Measurements from ENCODE around the gene ACAD8.
"Not testable (repeated sequence)": the region's sequence is repeated elsewhere in the genome, so short reads cannot be mapped to it uniquely, and the experiment has no call there.

The ACAD8 gene

GRCh38 chr11:134240592-134240991 is 12.8 kb upstream of the ACAD8 start:
- no peak for DNase-seq (ENCODE audit: low read depth, low spot score)

GRCh38 chr11:134242376-134242775 is 11.0 kb upstream of the ACAD8 start:
- DNase-seq (ENCODE audit: low read depth, low spot score) = no peak

- no peak for DNase-seq (ENCODE audit: low read depth, low spot score)
Measured at GRCh38 chr11:134243913-134244312, 9.5 kb upstream of the ACAD8 start.

GRCh38 chr11:134244593-134244992 is 8.8 kb upstream of the ACAD8 start:
- no peak for DNase-seq (ENCODE audit: low read depth, low spot score)

GRCh38 chr11:134245434-134245833 is 7.9 kb upstream of the ACAD8 start:
- DNase-seq (ENCODE audit: low read depth, low spot score) = no peak

- DNase-seq (ENCODE audit: low read depth, low spot score) = no peak
Measured at GRCh38 chr11:134246100-134246499, 7.3 kb upstream of the ACAD8 start.

- no peak for DNase-seq (ENCODE audit: low read depth, low spot score)
Measured at GRCh38 chr11:134246678-134247077, 6.7 kb upstream of the ACAD8 start.

GRCh38 chr11:134248910-134249480 is 4.4 kb upstream of the ACAD8 start:
- DNase-seq (ENCODE audit: low read depth, low spot score) = no peak

- no peak for DNase-seq (ENCODE audit: low read depth, low spot score)
Measured at GRCh38 chr11:134250246-134250645, 3.1 kb upstream of the ACAD8 start.

GRCh38 chr11:134250675-134251074 is 2.7 kb upstream of the ACAD8 start:
- DNase-seq (ENCODE audit: low read depth, low spot score) = no peak

- no peak for DNase-seq (ENCODE audit: low read depth, low spot score)
Measured at GRCh38 chr11:134252346-134253187, 801 bp upstream of the ACAD8 start.

- DNase-seq (ENCODE audit: low read depth, low spot score) = no peak
Measured at GRCh38 chr11:134254433-134255183, 1.2 kb downstream of the ACAD8 start.

GRCh38 chr11:134255184-134255561 is 1.8 kb downstream of the ACAD8 start:
- DNase-seq (ENCODE audit: low read depth, low spot score) = not testable (repeated sequence)

- DNase-seq (ENCODE audit: low read depth, low spot score) = no peak
Measured at GRCh38 chr11:134257101-134257500, 3.7 kb downstream of the ACAD8 start.

- no peak for DNase-seq (ENCODE audit: low read depth, low spot score)
Measured at GRCh38 chr11:134258577-134258976, 5.2 kb downstream of the ACAD8 start.

- DNase-seq (ENCODE audit: low read depth, low spot score) = no peak
Measured at GRCh38 chr11:134260503-134260902, 7.1 kb downstream of the ACAD8 start.

- no peak for DNase-seq (ENCODE audit: low read depth, low spot score)
Measured at GRCh38 chr11:134260983-134261382, 7.6 kb downstream of the ACAD8 start.

GRCh38 chr11:134261626-134262488 is 8.5 kb downstream of the ACAD8 start:
- no peak for DNase-seq (ENCODE audit: low read depth, low spot score)

- no peak for DNase-seq (ENCODE audit: low read depth, low spot score)
Measured at GRCh38 chr11:134264966-134265764, 11.8 kb downstream of the ACAD8 start.

- DNase-seq (ENCODE audit: low read depth, low spot score) = no peak
Measured at GRCh38 chr11:134266440-134266839, 13.1 kb downstream of the ACAD8 start.

GRCh38 chr11:134266841-134267251 is 13.5 kb downstream of the ACAD8 start:
- no peak for DNase-seq (ENCODE audit: low read depth, low spot score)
